Measurements from ENCODE around the gene STAT5B. TPM values are rescaled to one million over a fixed set of nuclear protein-coding genes. Genes with fewer than 3 reads are reported as not detected.

Gene STAT5B
- total and polyA plus RNA-seq, 9 of the 15 experiments (the other 6 are each of a cell fraction or from before 2014, with no cell fraction given), result 20.8 to 176 (median 92.4) TPM

- TF ChIP-seq, protein P1, sequence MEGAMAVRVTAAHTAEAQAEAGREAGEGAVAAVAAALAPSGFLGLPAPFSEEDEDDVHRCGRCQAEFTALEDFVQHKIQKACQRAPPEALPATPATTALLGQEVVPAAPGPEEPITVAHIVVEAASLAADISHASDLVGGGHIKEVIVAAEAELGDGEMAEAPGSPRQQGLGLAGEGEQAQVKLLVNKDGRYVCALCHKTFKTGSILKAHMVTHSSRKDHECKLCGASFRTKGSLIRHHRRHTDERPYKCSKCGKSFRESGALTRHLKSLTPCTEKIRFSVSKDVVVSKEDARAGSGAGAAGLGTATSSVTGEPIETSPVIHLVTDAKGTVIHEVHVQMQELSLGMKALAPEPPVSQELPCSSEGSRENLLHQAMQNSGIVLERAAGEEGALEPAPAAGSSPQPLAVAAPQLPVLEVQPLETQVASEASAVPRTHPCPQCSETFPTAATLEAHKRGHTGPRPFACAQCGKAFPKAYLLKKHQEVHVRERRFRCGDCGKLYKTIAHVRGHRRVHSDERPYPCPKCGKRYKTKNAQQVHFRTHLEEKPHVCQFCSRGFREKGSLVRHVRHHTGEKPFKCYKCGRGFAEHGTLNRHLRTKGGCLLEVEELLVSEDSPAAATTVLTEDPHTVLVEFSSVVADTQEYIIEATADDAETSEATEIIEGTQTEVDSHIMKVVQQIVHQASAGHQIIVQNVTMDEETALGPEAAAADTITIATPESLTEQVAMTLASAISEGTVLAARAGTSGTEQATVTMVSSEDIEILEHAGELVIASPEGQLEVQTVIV (CRISPR knock-in tag; IDR thresholded peaks at IDR 0.05; ENCODE audit: borderline replicate concordance), result 0 out of 2 replicates have a peak, but pooled peaks have one; percentile 15
- TF ChIP-seq NONO (IDR thresholded peaks at IDR 0.05; ENCODE audit: low read depth in 2 of 2, low read length in 1 of 2) (peak; percentile 45 to 67; a peak in 3 of 4 replicates), ZBTB49 (CRISPR knock-in tag; IDR thresholded peaks at IDR 0.05; ENCODE audit: borderline replicate concordance) (no peak), PCBP1 (IDR thresholded peaks at IDR 0.05; ENCODE audit: low read depth, low read length, poor library complexity, severe bottlenecking) (peak; percentile 28), ZNF165 (CRISPR knock-in tag; IDR thresholded peaks at IDR 0.05; ENCODE audit: borderline replicate concordance) (no peak), ZNF124 (CRISPR knock-in tag; IDR thresholded peaks at IDR 0.05) (no peak), ZBED1 (IDR thresholded peaks at IDR 0.05) (peak; percentile 50; the same call in 1 of the 2 replicates), DPF2 (IDR thresholded peaks at IDR 0.05) (0 out of 2 replicates have a peak, but pooled peaks have one; percentile 61), NCOR1 (IDR thresholded peaks at IDR 0.05) (peak; percentile 40), CBX8 (IDR thresholded peaks at IDR 0.05; ENCODE audit: borderline replicate concordance, extremely low read depth, low read depth, low read length, poor library complexity, severe bottlenecking) (no peak), ARID1B (IDR thresholded peaks at IDR 0.05) (peak; percentile 51; the same call in 1 of the 2 replicates), FOXK2 (conservative IDR thresholded peaks at IDR 0.05 in 1 of 2, IDR thresholded peaks at IDR 0.05 in 1 of 2; ENCODE audit: low read depth in 2 of 2) (no peak), MTA3 (IDR thresholded peaks at IDR 0.05; ENCODE audit: borderline replicate concordance) (peak; percentile 19; the same call in 1 of the 2 replicates), PHF8 (IDR thresholded peaks at IDR 0.05; ENCODE audit: borderline replicate concordance, low read length) (peak; percentile 50; the same call in 1 of the 2 replicates), TEAD4 (IDR thresholded peaks at IDR 0.05; ENCODE audit: low read length) (peak; percentile 54), TEAD4 (CRISPR knock-in tag; IDR thresholded peaks at IDR 0.05; ENCODE audit: borderline replicate concordance) (no peak), SRF (CRISPR knock-in tag; IDR thresholded peaks at IDR 0.05) (peak; percentile 74 to 95; a peak in 3 of 4 replicates), ERF (CRISPR knock-in tag; IDR thresholded peaks at IDR 0.05) (0 out of 2 replicates have a peak, but pooled peaks have one; percentile 9), TCF7 (IDR thresholded peaks at IDR 0.05; ENCODE audit: borderline replicate concordance) (0 out of 2 replicates have a peak, but pooled peaks have one; percentile 30), KAT7 (CRISPR knock-in tag; IDR thresholded peaks at IDR 0.05; ENCODE audit: borderline replicate concordance) (0 out of 2 replicates have a peak, but pooled peaks have one; percentile 11)
- TF ChIP-seq, protein P2, sequence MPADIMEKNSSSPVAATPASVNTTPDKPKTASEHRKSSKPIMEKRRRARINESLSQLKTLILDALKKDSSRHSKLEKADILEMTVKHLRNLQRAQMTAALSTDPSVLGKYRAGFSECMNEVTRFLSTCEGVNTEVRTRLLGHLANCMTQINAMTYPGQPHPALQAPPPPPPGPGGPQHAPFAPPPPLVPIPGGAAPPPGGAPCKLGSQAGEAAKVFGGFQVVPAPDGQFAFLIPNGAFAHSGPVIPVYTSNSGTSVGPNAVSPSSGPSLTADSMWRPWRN (IDR thresholded peaks at IDR 0.05; ENCODE audit: low read depth), result 0 out of 2 replicates have a peak, but pooled peaks have one; percentile 32
Observed at GRCh38 chr17:42275527-42276358, 448 bp downstream of the STAT5B start (continued).

Measured in K562 (cell line).